ENCODE results near the gene CTIF.

- TF ChIP-seq CTCF (IDR thresholded peaks at IDR 0.05; ENCODE audit: low read depth, low read length), result no peak
- no peak for TF ChIP-seq EZH2phosphoT487 (IDR thresholded peaks at IDR 0.05; ENCODE audit: low read depth)
These were observed 37.0 kb downstream of the CTIF start for GRCh38 chr18:48575658-48576456.
